ENCODE measurements around the gene ASGR1.
"Not testable (repeated sequence)": the region's sequence is repeated elsewhere in the genome, so short reads cannot be mapped to it uniquely, and the experiment has no call there.

ASGR1 gene

GRCh38 chr17:7182101-7182500 lies 2.9 kb upstream of the ASGR1 start:
- H3K9me3 ChIP-seq (ENCODE audit: control insufficient read depth in 1 of 2, low read length in 2 of 2); H3K4me1 ChIP-seq (ENCODE audit: control insufficient read depth in 1 of 2, insufficient read depth in 2 of 2, low read length in 2 of 2); H3K4me3 ChIP-seq (ENCODE audit: low read depth in 1 of 2, low read length in 2 of 2); H3K36me3 ChIP-seq (ENCODE audit: control insufficient read depth in 1 of 2, insufficient read depth in 2 of 2, low read length in 2 of 2); H3K27ac ChIP-seq (ENCODE audit: low read length); H3K27me3 ChIP-seq (ENCODE audit: low read depth, low read length): not testable (repeated sequence)

GRCh38 chr17:7178973-7179316 lies 225 bp downstream of the ASGR1 start:
- peaks cover 19% of the 10 kb centered on the region for H3K27me3 ChIP-seq (ENCODE audit: low read depth, low read length)
- H3K9me3 ChIP-seq (ENCODE audit: control insufficient read depth in 1 of 2, low read length in 2 of 2) = no peaks in the 10 kb centered on the region
- H3K27ac ChIP-seq (ENCODE audit: low read length) = no peak overlapping the region
- no peak overlapping the region for H3K4me3 ChIP-seq (ENCODE audit: low read depth in 1 of 2, low read length in 2 of 2)
- peaks cover 0 to 13% of the 10 kb centered on the region in 2 donors for H3K4me1 ChIP-seq (ENCODE audit: control insufficient read depth in 1 of 2, insufficient read depth in 2 of 2, low read length in 2 of 2)
- H3K36me3 ChIP-seq (ENCODE audit: control insufficient read depth in 1 of 2, insufficient read depth in 2 of 2, low read length in 2 of 2) = no peaks in the 10 kb centered on the region

GRCh38 chr17:7177954-7178477 lies 1.2 kb downstream of the ASGR1 start:
- Histone ChIP-seq H3K27me3 (ENCODE audit: low read depth, low read length) (peaks cover 19% of the 10 kb centered on the region), H3K4me3 (ENCODE audit: low read depth in 1 of 2, low read length in 2 of 2) (peak overlapping the region; percentile 55 to 66), H3K36me3 (ENCODE audit: control insufficient read depth in 1 of 2, insufficient read depth in 2 of 2, low read length in 2 of 2) (no peaks in the 10 kb centered on the region), H3K4me1 (ENCODE audit: control insufficient read depth in 1 of 2, insufficient read depth in 2 of 2, low read length in 2 of 2) (peaks cover 0 to 13% of the 10 kb centered on the region in 2 donors), H3K9me3 (ENCODE audit: control insufficient read depth in 1 of 2, low read length in 2 of 2) (no peaks in the 10 kb centered on the region), H3K27ac (ENCODE audit: low read length) (no peak overlapping the region)

GRCh38 chr17:7177191-7177953 lies 1.8 kb downstream of the ASGR1 start:
- no peak overlapping the region for H3K27ac ChIP-seq (ENCODE audit: low read length)
- peaks cover 0 to 13% of the 10 kb centered on the region in 2 donors for H3K4me1 ChIP-seq (ENCODE audit: control insufficient read depth in 1 of 2, insufficient read depth in 2 of 2, low read length in 2 of 2)
- no peaks in the 10 kb centered on the region for H3K9me3 ChIP-seq (ENCODE audit: control insufficient read depth in 1 of 2, low read length in 2 of 2)
- H3K27me3 ChIP-seq (ENCODE audit: low read depth, low read length) = peaks cover 19% of the 10 kb centered on the region
- H3K36me3 ChIP-seq (ENCODE audit: control insufficient read depth in 1 of 2, insufficient read depth in 2 of 2, low read length in 2 of 2) = no peaks in the 10 kb centered on the region
- peak overlapping the region; percentile 55 to 66 for H3K4me3 ChIP-seq (ENCODE audit: low read depth in 1 of 2, low read length in 2 of 2)

- peak overlapping the region in 1 of 2 donors; percentile 55 for H3K4me3 ChIP-seq (ENCODE audit: low read depth in 1 of 2, low read length in 2 of 2)
- H3K36me3 ChIP-seq (ENCODE audit: control insufficient read depth in 1 of 2, insufficient read depth in 2 of 2, low read length in 2 of 2) = no peaks in the 10 kb centered on the region
- H3K27ac ChIP-seq (ENCODE audit: low read length) = no peak overlapping the region
- no peaks in the 10 kb centered on the region for H3K9me3 ChIP-seq (ENCODE audit: control insufficient read depth in 1 of 2, low read length in 2 of 2)
- H3K4me1 ChIP-seq (ENCODE audit: control insufficient read depth in 1 of 2, insufficient read depth in 2 of 2, low read length in 2 of 2) = peaks cover 0 to 13% of the 10 kb centered on the region in 2 donors
- peaks cover 19% of the 10 kb centered on the region for H3K27me3 ChIP-seq (ENCODE audit: low read depth, low read length)
Measured at GRCh38 chr17:7176841-7177190, 2.4 kb downstream of the ASGR1 start.

- Histone ChIP-seq H3K27me3 (ENCODE audit: low read depth, low read length) (peaks cover 19% of the 10 kb centered on the region), H3K4me3 (ENCODE audit: low read depth in 1 of 2, low read length in 2 of 2) (no peak overlapping the region), H3K36me3 (ENCODE audit: control insufficient read depth in 1 of 2, insufficient read depth in 2 of 2, low read length in 2 of 2) (no peaks in the 10 kb centered on the region), H3K9me3 (ENCODE audit: control insufficient read depth in 1 of 2, low read length in 2 of 2) (no peaks in the 10 kb centered on the region), H3K27ac (ENCODE audit: low read length) (no peak overlapping the region), H3K4me1 (ENCODE audit: control insufficient read depth in 1 of 2, insufficient read depth in 2 of 2, low read length in 2 of 2) (peaks cover 0 to 13% of the 10 kb centered on the region in 2 donors)
Measured at GRCh38 chr17:7176107-7176840, 2.9 kb downstream of the ASGR1 start.

GRCh38 chr17:7175330-7175733 lies 3.8 kb downstream of the ASGR1 start:
- H3K4me3 ChIP-seq (ENCODE audit: low read depth in 1 of 2, low read length in 2 of 2) = no peak overlapping the region
- H3K36me3 ChIP-seq (ENCODE audit: control insufficient read depth in 1 of 2, insufficient read depth in 2 of 2, low read length in 2 of 2) = no peaks in the 10 kb centered on the region
- H3K27ac ChIP-seq (ENCODE audit: low read length) = no peak overlapping the region
- peaks cover 19% of the 10 kb centered on the region for H3K27me3 ChIP-seq (ENCODE audit: low read depth, low read length)
- H3K9me3 ChIP-seq (ENCODE audit: control insufficient read depth in 1 of 2, low read length in 2 of 2) = no peaks in the 10 kb centered on the region
- peaks cover 0 to 13% of the 10 kb centered on the region in 2 donors for H3K4me1 ChIP-seq (ENCODE audit: control insufficient read depth in 1 of 2, insufficient read depth in 2 of 2, low read length in 2 of 2)

GRCh38 chr17:7174603-7175326 lies 4.4 kb downstream of the ASGR1 start:
- no peak overlapping the region for H3K27ac ChIP-seq (ENCODE audit: low read length)
- H3K9me3 ChIP-seq (ENCODE audit: control insufficient read depth in 1 of 2, low read length in 2 of 2) = no peaks in the 10 kb centered on the region
- H3K4me1 ChIP-seq (ENCODE audit: control insufficient read depth in 1 of 2, insufficient read depth in 2 of 2, low read length in 2 of 2) = peaks cover 0 to 13% of the 10 kb centered on the region in 2 donors
- H3K36me3 ChIP-seq (ENCODE audit: control insufficient read depth in 1 of 2, insufficient read depth in 2 of 2, low read length in 2 of 2) = no peaks in the 10 kb centered on the region
- peaks cover 19% of the 10 kb centered on the region for H3K27me3 ChIP-seq (ENCODE audit: low read depth, low read length)
- no peak overlapping the region for H3K4me3 ChIP-seq (ENCODE audit: low read depth in 1 of 2, low read length in 2 of 2)

- peaks cover 19% of the 10 kb centered on the region for H3K27me3 ChIP-seq (ENCODE audit: low read depth, low read length)
- no peaks in the 10 kb centered on the region for H3K36me3 ChIP-seq (ENCODE audit: control insufficient read depth in 1 of 2, insufficient read depth in 2 of 2, low read length in 2 of 2)
- H3K4me3 ChIP-seq (ENCODE audit: low read depth in 1 of 2, low read length in 2 of 2) = peak overlapping the region in 1 of 2 donors; percentile 44
Measured at GRCh38 chr17:7173687-7174602, 5.2 kb downstream of the ASGR1 start.

GRCh38 chr17:7172522-7173191 lies 6.5 kb downstream of the ASGR1 start:
- H3K4me1 ChIP-seq (ENCODE audit: control insufficient read depth in 1 of 2, insufficient read depth in 2 of 2, low read length in 2 of 2); H3K36me3 ChIP-seq (ENCODE audit: control insufficient read depth in 1 of 2, insufficient read depth in 2 of 2, low read length in 2 of 2); H3K27ac ChIP-seq (ENCODE audit: low read length); H3K9me3 ChIP-seq (ENCODE audit: control insufficient read depth in 1 of 2, low read length in 2 of 2); H3K4me3 ChIP-seq (ENCODE audit: low read depth in 1 of 2, low read length in 2 of 2): not testable (repeated sequence)
- H3K27me3 ChIP-seq (ENCODE audit: low read depth, low read length) = peaks cover 12% of the 10 kb centered on the region

More at GRCh38 chr17:7173687-7174602, 5.2 kb downstream of the ASGR1 start:
- Histone ChIP-seq H3K4me1 (ENCODE audit: control insufficient read depth in 1 of 2, insufficient read depth in 2 of 2, low read length in 2 of 2) (peaks cover 0 to 13% of the 10 kb centered on the region in 2 donors), H3K27ac (ENCODE audit: low read length) (no peak overlapping the region), H3K9me3 (ENCODE audit: control insufficient read depth in 1 of 2, low read length in 2 of 2) (no peaks in the 10 kb centered on the region)

All from muscle layer of duodenum (tissue), 2 donors.